ENCODE results near the gene UMODL1.

Gene UMODL1

DNA sequence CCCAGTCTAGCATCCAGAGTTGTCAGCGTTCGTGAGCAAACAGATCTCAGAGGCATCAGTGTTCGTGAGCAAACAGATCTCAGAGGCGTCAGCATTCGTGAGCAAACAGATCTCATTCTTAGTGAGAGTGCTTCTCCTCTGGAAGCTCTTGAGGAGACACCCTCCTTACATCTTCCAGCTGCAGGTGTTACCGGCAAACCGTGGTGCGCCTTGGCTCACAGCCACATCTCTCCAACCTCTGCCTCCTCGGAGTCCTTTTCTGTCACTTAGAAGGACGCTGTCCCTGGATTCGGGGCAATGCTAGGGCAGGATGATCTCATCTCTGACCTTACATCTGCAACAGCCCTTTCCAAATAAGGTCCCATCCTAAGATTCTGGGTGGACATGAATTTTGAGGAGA is 14.6 kb upstream of the UMODL1 start:
- Histone ChIP-seq H3K36me3 (replicated peaks; ENCODE audit: insufficient read depth, low read length) (no peaks in the 10 kb centered on the region), H3K4me2 (ENCODE audit: low read depth, low read length) (no peak overlapping the region), H3K4me1 (ENCODE audit: low read length) (peaks cover 14% of the 10 kb centered on the region), H4K20me1 (ENCODE audit: insufficient read depth, low read length) (no peaks in the 10 kb centered on the region), H3K79me2 (ENCODE audit: low read length) (no peaks in the 10 kb centered on the region), H3K27ac (ENCODE audit: low read length) (no peak overlapping the region), H3F3A (ENCODE audit: insufficient read depth, low read length) (peaks cover 8% of the 10 kb centered on the region), H3K9me3 (replicated peaks; ENCODE audit: insufficient read depth, low read length) (no peaks in the 10 kb centered on the region), H3K9ac (ENCODE audit: low read length) (no peak overlapping the region), H3K27me3 (replicated peaks; ENCODE audit: insufficient read depth, low read length) (no peaks in the 10 kb centered on the region), H2AFZ (ENCODE audit: low read length) (no peak overlapping the region), H3K4me3 (ENCODE audit: low read length) (no peak overlapping the region), H3K9me2 (replicated peaks; ENCODE audit: insufficient read depth, low read length) (no peaks in the 10 kb centered on the region)
- DNase-seq, result no peak
- TF ChIP-seq, protein P1, sequence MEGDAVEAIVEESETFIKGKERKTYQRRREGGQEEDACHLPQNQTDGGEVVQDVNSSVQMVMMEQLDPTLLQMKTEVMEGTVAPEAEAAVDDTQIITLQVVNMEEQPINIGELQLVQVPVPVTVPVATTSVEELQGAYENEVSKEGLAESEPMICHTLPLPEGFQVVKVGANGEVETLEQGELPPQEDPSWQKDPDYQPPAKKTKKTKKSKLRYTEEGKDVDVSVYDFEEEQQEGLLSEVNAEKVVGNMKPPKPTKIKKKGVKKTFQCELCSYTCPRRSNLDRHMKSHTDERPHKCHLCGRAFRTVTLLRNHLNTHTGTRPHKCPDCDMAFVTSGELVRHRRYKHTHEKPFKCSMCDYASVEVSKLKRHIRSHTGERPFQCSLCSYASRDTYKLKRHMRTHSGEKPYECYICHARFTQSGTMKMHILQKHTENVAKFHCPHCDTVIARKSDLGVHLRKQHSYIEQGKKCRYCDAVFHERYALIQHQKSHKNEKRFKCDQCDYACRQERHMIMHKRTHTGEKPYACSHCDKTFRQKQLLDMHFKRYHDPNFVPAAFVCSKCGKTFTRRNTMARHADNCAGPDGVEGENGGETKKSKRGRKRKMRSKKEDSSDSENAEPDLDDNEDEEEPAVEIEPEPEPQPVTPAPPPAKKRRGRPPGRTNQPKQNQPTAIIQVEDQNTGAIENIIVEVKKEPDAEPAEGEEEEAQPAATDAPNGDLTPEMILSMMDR (IDR thresholded peaks at IDR 0.05; ENCODE audit: low read length), result no peak
- TF ChIP-seq EZH2phosphoT487 (IDR thresholded peaks at IDR 0.05; ENCODE audit: low read length), result no peak
- no peak for TF ChIP-seq EZH2 (optimal IDR thresholded peaks at IDR 0.05; ENCODE audit: low read depth, low read length)

DNA sequence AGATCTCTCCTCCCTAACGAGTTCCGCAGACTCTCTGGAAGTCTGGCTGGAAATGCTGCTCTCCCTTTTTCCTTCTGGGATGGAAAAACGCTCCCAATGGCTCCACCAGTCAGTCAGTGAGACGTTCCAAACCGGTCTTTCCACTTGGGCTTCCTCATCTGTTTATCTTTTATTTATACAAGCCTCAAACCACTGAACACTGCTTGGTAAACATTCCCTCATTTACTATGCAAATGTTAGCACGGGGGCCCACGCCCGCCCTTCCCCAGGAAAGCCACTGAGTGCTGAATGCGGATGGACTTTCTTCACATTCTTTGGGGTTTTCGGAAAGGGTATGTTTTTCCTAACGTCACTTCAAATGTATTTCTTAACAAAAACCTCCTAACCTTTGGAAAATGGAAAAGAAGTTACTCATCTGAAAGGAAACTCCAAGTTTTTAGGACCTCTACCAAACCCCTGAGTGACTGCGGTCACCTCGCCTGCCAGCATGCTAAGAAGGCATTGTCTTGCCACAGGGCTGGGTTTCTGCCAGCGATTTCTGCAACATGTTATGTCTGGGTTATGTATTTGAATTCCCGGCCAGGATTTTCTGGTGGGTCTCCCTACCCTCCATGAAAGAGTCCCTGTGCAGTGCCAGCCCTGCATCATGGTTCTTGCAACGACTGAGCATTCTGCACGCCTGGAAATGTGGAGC is 14.0 kb upstream of the UMODL1 start:
- no peak overlapping the region for H3K4me3 ChIP-seq (ENCODE audit: low read length)
- no peak overlapping the region for H3K27ac ChIP-seq (ENCODE audit: low read length)
- DNase-seq, result no peak

GRCh38 chr21:42057851-42058437 is 13.2 kb upstream of the UMODL1 start:
- no peak for TF ChIP-seq EZH2phosphoT487 (IDR thresholded peaks at IDR 0.05; ENCODE audit: low read length)
- H3K27ac ChIP-seq (ENCODE audit: low read length), result no peak overlapping the region

More for the DNA sequence above, 14.0 kb upstream of the UMODL1 start:
- no peaks in the 10 kb centered on the region for H3K27me3 ChIP-seq (replicated peaks; ENCODE audit: insufficient read depth, low read length)
- no peak overlapping the region for H2AFZ ChIP-seq (ENCODE audit: low read length)
- no peak overlapping the region for H3K4me2 ChIP-seq (ENCODE audit: low read depth, low read length)
- peaks cover 21% of the 10 kb centered on the region for H3K4me1 ChIP-seq (ENCODE audit: low read length)
- H3K79me2 ChIP-seq (ENCODE audit: low read length), result no peaks in the 10 kb centered on the region
- H3K9me2 ChIP-seq (replicated peaks; ENCODE audit: insufficient read depth, low read length), result no peaks in the 10 kb centered on the region
- no peaks in the 10 kb centered on the region for H4K20me1 ChIP-seq (ENCODE audit: insufficient read depth, low read length)
- no peak overlapping the region for H3K9ac ChIP-seq (ENCODE audit: low read length)
- peaks cover 15% of the 10 kb centered on the region for H3F3A ChIP-seq (ENCODE audit: insufficient read depth, low read length)
- TF ChIP-seq EZH2phosphoT487 (IDR thresholded peaks at IDR 0.05; ENCODE audit: low read length), result no peak
- no peak for TF ChIP-seq EZH2 (optimal IDR thresholded peaks at IDR 0.05; ENCODE audit: low read depth, low read length)
- TF ChIP-seq, protein P1 (IDR thresholded peaks at IDR 0.05; ENCODE audit: low read length), result no peak
- H3K9me3 ChIP-seq (replicated peaks; ENCODE audit: insufficient read depth, low read length), result no peaks in the 10 kb centered on the region
- H3K36me3 ChIP-seq (replicated peaks; ENCODE audit: insufficient read depth, low read length), result no peaks in the 10 kb centered on the region

GRCh38 chr21:42058631-42059111 is 12.4 kb upstream of the UMODL1 start:
- peaks cover 33% of the 10 kb centered on the region for H3K4me1 ChIP-seq (ENCODE audit: low read length)
- H3K9ac ChIP-seq (ENCODE audit: low read length), result no peak overlapping the region
- DNase-seq, result no peak
- peaks cover 30% of the 10 kb centered on the region for H3F3A ChIP-seq (ENCODE audit: insufficient read depth, low read length)
- H3K27me3 ChIP-seq (replicated peaks; ENCODE audit: insufficient read depth, low read length), result no peaks in the 10 kb centered on the region
- H3K79me2 ChIP-seq (ENCODE audit: low read length), result no peaks in the 10 kb centered on the region
- TF ChIP-seq, protein P1 (IDR thresholded peaks at IDR 0.05; ENCODE audit: low read length), result no peak
- TF ChIP-seq EZH2 (optimal IDR thresholded peaks at IDR 0.05; ENCODE audit: low read depth, low read length) (no peak), EZH2phosphoT487 (IDR thresholded peaks at IDR 0.05; ENCODE audit: low read length) (no peak)
- no peaks in the 10 kb centered on the region for H3K36me3 ChIP-seq (replicated peaks; ENCODE audit: insufficient read depth, low read length)
- H3K27ac ChIP-seq (ENCODE audit: low read length), result no peak overlapping the region
- H2AFZ ChIP-seq (ENCODE audit: low read length), result no peak overlapping the region
- H3K9me2 ChIP-seq (replicated peaks; ENCODE audit: insufficient read depth, low read length), result no peaks in the 10 kb centered on the region
- H3K9me3 ChIP-seq (replicated peaks; ENCODE audit: insufficient read depth, low read length), result no peaks in the 10 kb centered on the region
- H3K4me3 ChIP-seq (ENCODE audit: low read length), result no peak overlapping the region
- no peak overlapping the region for H3K4me2 ChIP-seq (ENCODE audit: low read depth, low read length)
- no peaks in the 10 kb centered on the region for H4K20me1 ChIP-seq (ENCODE audit: insufficient read depth, low read length)

More at GRCh38 chr21:42057851-42058437, 13.2 kb upstream of the UMODL1 start:
- no peak overlapping the region for H2AFZ ChIP-seq (ENCODE audit: low read length)
- peaks cover 26% of the 10 kb centered on the region for H3K4me1 ChIP-seq (ENCODE audit: low read length)
- no peaks in the 10 kb centered on the region for H3K36me3 ChIP-seq (replicated peaks; ENCODE audit: insufficient read depth, low read length)
- H3K9ac ChIP-seq (ENCODE audit: low read length), result no peak overlapping the region
- H3K4me3 ChIP-seq (ENCODE audit: low read length), result no peak overlapping the region
- H3K9me3 ChIP-seq (replicated peaks; ENCODE audit: insufficient read depth, low read length), result no peaks in the 10 kb centered on the region
- peaks cover 23% of the 10 kb centered on the region for H3F3A ChIP-seq (ENCODE audit: insufficient read depth, low read length)
- no peaks in the 10 kb centered on the region for H4K20me1 ChIP-seq (ENCODE audit: insufficient read depth, low read length)
- no peaks in the 10 kb centered on the region for H3K9me2 ChIP-seq (replicated peaks; ENCODE audit: insufficient read depth, low read length)
- no peak for DNase-seq
- H3K4me2 ChIP-seq (ENCODE audit: low read depth, low read length), result no peak overlapping the region
- H3K79me2 ChIP-seq (ENCODE audit: low read length), result no peaks in the 10 kb centered on the region
- H3K27me3 ChIP-seq (replicated peaks; ENCODE audit: insufficient read depth, low read length), result no peaks in the 10 kb centered on the region

Measured in MM.1S (cell line).